Stimulated activated naive CD8-positive, alpha-beta T cell treated with anti-CD3 and anti-CD28 coated beads, Interleukin-15, Interleukin-2, amounts not matched to agents 100 ng/mL and 50 ng/mL, for 24 hours (primary cell): Measurements from ENCODE around the gene MGLL.

Experiments
- H3K27ac Mint-ChIP-seq: one replicate; pipeline ENCODE4 v1.8.0; 2021; ENCODE audit warnings: mild to moderate bottlenecking, mixed read lengths
- H3K27me3 Mint-ChIP-seq: one replicate; pipeline ENCODE4 v1.8.0; 2021; ENCODE audit warnings: mixed read lengths
- H3K36me3 Mint-ChIP-seq: one replicate; pipeline ENCODE4 v1.8.0; 2021; ENCODE audit warnings: low read depth, mixed read lengths
- H3K4me1 Mint-ChIP-seq: one replicate; pipeline ENCODE4 v1.8.0; 2021; ENCODE audit warnings: low read depth, mixed read lengths
- H3K4me3 Mint-ChIP-seq: one replicate; pipeline ENCODE4 v1.8.0; 2021; ENCODE audit warnings: mild to moderate bottlenecking, mixed read lengths
- H3K9me3 Mint-ChIP-seq: one replicate; pipeline ENCODE4 v1.8.0; 2021; ENCODE audit warnings: mixed read lengths

The MGLL gene

DNA sequence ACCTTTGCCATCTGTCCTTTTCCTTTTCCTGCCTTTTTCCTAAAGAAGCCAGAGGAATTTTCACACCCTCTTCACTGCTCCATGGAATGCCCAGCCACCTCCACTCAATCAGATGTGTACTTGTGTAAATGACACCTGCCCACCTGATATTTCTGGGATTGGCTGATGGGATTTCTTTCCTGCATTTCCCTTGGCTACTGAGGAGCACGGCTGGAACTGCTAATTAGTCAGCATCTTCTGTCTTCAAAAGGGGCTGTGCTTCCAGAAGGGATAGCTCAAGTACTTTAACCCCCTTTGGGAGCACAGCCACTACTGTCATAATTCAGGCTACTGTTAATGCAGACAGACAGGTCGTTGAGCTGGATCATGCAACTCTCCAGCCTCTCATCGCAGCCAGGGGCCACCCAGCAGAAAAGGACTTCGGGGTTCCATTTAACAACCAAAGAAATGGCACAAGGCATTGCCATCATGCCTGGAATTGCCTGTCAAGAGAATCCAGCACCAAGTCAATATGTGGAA, 38.6 kb downstream of the MGLL start:
- Mint-ChIP-seq H3K27ac (no peak overlapping the region), H3K4me1 (peaks cover 9% of the 10 kb centered on the region), H3K27me3 (no peaks in the 10 kb centered on the region), H3K36me3 (no peaks in the 10 kb centered on the region), H3K4me3 (no peak overlapping the region), H3K9me3 (no peaks in the 10 kb centered on the region)

DNA sequence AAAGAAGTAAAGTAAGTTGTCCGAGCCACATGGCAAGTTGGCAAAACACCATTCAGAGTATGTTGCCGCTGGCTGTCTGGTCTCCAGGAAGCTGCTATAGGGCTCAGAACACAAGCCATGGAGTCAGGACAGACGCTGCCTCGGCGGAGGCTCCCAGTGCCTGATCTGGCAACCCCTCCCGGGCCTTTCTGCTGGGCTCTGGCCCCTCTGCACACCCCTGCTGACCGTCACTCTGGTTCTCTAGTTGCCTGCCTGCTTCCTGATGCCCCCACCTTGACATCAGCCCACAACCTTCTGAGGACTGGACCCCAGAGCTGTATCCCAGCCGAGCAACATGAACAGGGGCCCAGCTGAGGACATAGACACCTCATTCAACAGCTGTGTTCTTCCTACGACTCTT, 39.1 kb downstream of the MGLL start:
- peaks cover 9% of the 10 kb centered on the region for H3K4me1 Mint-ChIP-seq

DNA sequence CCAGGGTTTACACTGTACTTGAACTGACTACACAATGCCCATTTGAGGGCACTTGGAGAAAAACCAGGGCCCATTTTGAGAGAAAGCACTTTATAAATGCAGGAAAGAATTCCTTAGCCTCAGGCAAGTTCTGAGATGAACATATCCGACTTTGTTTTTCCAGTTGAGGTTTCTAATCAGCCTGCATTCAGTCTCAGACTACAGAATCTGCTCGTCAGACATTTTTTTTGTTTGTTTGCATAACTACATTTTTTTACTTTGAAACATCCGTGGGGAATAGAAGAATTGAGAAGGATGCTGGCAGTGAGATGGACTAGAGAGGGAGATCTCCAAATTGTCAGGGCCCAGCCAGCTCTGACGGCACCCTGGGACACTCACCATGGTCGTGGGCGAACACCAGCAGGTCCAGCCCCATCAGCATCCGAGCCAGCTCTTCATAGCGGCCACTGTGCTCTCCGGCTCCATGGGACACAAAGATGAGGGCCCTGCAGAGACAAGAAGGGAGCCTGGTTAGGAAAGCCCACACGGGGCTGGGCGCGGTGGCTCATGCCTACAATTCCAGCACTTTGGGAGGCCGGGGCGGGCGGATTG, 40.8 kb downstream of the MGLL start:
- no peak overlapping the region for H3K27ac Mint-ChIP-seq
- H3K27me3 Mint-ChIP-seq, result no peaks in the 10 kb centered on the region
- H3K4me1 Mint-ChIP-seq, result peaks cover 15% of the 10 kb centered on the region
- H3K36me3 Mint-ChIP-seq, result peaks cover 5% of the 10 kb centered on the region
- no peak overlapping the region for H3K4me3 Mint-ChIP-seq
- peaks cover 10% of the 10 kb centered on the region for H3K9me3 Mint-ChIP-seq

More for the DNA sequence above, 39.1 kb downstream of the MGLL start:
- Mint-ChIP-seq H3K27me3 (no peaks in the 10 kb centered on the region), H3K36me3 (no peaks in the 10 kb centered on the region), H3K9me3 (no peaks in the 10 kb centered on the region), H3K27ac (no peak overlapping the region), H3K4me3 (no peak overlapping the region)

DNA sequence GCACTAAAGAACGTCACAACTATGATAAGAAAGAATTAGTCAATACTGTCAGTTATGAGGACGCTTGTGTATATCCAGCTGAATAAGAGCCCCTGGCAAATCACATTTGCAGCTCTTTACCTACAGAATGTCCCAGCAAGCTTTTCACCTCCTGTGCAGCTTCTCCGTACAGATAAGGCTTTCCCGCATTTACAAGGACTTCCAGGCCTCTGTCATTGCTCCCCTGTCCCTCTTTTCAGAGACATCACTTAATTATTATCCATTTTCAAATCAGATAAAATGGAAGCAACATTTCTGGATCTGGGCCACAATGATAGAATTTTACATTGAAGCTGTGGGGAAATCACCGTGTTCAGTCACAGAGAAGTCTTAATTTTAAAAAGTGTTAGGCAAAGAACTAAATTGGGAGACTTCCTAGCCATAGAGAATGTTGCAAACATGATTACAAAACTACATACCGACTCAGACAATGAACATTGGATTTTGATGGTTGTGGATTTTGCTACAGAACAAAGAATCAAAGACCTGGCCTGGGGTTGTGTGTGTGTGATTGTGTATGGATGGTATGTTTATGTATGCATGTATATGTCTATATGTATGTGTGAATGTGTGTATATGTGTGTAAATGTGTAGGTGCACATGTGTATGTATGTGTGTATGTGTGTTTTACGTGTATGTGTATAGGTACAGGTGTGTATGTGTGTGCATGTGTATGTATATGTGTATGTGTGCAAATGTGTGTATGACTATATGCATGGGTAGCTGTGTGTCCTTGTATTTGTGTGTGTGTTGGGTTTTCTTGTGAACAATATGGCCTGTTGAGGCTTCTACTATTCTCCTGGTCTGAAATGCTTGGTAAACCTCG, 41.5 kb downstream of the MGLL start:
- no peak overlapping the region for H3K4me3 Mint-ChIP-seq
- no peaks in the 10 kb centered on the region for H3K27me3 Mint-ChIP-seq
- H3K36me3 Mint-ChIP-seq, result peaks cover 5% of the 10 kb centered on the region
- H3K27ac Mint-ChIP-seq, result no peak overlapping the region
- peaks cover 23% of the 10 kb centered on the region for H3K4me1 Mint-ChIP-seq
- peaks cover 10% of the 10 kb centered on the region for H3K9me3 Mint-ChIP-seq

DNA sequence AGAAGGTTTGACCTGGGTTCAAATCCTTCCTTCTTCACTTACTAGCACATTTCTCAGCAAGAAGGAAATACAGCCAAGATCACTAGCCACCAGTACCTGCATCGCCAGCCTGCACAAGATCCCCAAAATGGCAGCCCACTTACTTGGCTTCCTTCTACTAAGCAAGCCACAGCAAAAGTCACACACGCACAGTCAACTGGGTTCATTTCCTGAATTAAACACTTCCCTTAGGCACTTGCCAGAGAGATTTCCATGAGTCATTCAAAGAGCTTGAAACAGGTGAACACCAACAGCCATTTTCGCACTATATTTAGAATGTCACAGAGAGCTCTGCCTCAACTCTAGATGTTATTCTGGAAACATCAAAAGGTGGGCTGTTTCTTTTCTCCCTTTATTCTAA, 42.6 kb downstream of the MGLL start:
- Mint-ChIP-seq H3K9me3 (peaks cover 10% of the 10 kb centered on the region), H3K4me3 (no peak overlapping the region), H3K4me1 (peaks cover 33% of the 10 kb centered on the region), H3K36me3 (peaks cover 5% of the 10 kb centered on the region), H3K27me3 (no peaks in the 10 kb centered on the region), H3K27ac (peak overlapping the region; percentile 49)

DNA sequence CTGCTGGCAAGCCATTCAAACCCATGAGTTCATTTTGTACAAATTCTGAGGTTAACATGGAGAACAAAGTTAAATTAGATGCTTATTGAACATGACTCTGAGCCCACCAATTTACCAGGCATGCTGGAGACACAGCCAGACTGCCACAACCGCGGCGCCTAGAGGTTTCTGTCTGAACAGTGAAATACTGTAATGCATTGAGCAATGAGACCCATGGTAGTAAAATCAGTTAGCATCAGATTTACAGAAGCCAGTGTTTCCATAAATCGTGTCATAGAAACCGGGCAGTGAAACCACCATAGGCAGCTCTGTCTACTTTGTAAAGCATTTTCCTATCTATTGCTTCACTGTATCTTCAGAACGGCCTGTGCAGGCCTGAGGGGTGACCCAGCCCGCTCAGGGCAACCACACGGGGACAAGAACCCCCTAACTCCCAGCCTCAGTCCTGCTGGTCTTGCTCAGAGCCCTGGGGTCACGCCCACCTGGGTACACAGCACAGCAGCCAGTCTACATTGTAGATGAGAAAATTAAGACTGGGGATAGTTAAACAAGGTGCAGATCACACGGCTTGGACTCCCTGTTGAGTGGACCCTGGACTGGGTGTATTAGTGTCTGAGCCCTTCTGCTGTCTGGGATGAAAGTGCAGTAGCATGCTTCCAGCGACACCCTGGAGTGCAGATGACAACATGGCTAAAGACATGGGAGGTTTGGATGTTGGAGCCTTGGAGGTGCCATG, 44.2 kb downstream of the MGLL start:
- H3K4me3 Mint-ChIP-seq, result no peak overlapping the region
- H3K27me3 Mint-ChIP-seq, result no peaks in the 10 kb centered on the region
- peaks cover 5% of the 10 kb centered on the region for H3K36me3 Mint-ChIP-seq
- H3K9me3 Mint-ChIP-seq, result peaks cover 10% of the 10 kb centered on the region
- H3K4me1 Mint-ChIP-seq, result peaks cover 34% of the 10 kb centered on the region
- H3K27ac Mint-ChIP-seq, result no peak overlapping the region

DNA sequence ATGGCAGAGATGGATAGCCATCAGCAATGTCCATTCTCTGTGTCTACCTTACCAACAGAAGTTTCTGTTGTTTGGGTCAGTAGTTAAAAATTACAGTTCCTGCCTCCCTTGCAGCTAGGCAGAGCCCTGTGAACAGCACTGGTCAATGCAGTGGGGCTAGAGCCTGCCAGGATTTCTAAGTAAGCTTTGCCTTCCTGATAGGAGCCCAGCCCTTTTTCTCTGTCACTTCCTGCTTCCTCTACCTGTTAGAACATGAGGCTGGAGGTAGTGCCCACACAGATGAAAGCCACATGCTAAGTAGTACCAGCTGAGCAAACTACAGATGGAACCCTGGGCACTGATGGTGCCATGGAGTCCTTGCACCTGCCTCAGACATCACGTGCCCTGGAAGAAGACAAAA, 45.0 kb downstream of the MGLL start:
- peaks cover 34% of the 10 kb centered on the region for H3K4me1 Mint-ChIP-seq
- no peak overlapping the region for H3K27ac Mint-ChIP-seq
- peaks cover 5% of the 10 kb centered on the region for H3K36me3 Mint-ChIP-seq
- no peaks in the 10 kb centered on the region for H3K27me3 Mint-ChIP-seq
- no peak overlapping the region for H3K4me3 Mint-ChIP-seq
- H3K9me3 Mint-ChIP-seq, result peaks cover 10% of the 10 kb centered on the region

DNA sequence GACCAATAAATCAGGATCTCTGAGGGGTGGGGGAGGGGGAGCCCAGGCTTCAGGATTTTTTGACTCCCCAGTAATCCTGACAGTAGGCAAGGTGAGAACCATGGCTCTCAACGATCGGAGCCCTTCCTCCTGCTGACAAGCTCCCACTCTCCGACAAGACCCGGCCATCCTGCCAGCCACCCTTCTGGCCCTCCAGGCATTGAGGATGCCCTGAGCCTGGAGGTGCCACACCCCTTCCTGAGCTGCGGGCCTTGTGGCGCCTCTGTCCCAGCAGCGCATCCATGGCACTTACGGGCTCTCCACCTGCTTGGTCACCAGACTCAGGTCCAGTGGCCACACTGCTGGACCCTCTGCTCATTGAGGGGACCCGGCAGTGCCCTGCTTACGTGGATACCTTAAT, 46.0 kb downstream of the MGLL start:
- Mint-ChIP-seq H3K27me3 (no peaks in the 10 kb centered on the region), H3K4me1 (peaks cover 34% of the 10 kb centered on the region), H3K27ac (no peak overlapping the region), H3K36me3 (peaks cover 5% of the 10 kb centered on the region), H3K4me3 (no peak overlapping the region), H3K9me3 (peaks cover 10% of the 10 kb centered on the region)

DNA sequence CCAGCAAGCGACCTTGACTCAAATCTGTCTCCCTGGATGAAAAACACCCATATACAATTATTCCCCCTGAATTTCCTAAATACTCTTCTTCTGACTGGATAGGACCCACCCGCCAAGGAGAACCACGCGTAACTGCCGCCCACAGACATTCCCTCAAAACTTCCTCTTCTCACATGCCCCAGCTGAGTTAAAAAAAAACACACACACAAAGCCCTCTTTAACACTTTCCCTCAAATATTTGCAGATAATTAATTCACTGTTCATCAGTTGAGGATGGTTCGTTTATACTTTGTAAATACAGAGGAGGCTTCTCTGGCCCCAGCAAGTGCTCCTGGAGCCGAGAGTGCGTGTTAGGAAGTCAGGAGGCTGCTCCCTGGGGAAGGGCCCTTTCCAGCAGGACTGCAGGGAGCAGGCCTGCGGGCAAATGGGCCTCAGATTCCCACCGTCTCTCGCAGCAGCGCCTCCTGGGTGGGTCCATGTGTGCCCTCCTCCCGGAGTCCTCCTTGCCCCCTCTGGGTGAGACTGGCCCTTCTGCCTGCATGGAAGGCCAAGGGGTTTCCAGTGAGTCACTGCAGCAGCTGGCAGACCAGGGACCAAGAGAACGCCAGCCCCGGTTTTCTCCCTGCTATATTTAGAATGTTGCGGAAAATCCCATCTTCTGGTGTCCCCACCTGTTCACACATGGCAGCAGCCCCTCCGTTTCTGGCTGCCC, 46.8 kb downstream of the MGLL start:
- H3K4me3 Mint-ChIP-seq, result no peak overlapping the region
- peaks cover 5% of the 10 kb centered on the region for H3K36me3 Mint-ChIP-seq
- peak overlapping the region; percentile 63 for H3K27ac Mint-ChIP-seq
- peaks cover 10% of the 10 kb centered on the region for H3K9me3 Mint-ChIP-seq
- H3K4me1 Mint-ChIP-seq, result peaks cover 34% of the 10 kb centered on the region
- H3K27me3 Mint-ChIP-seq, result no peaks in the 10 kb centered on the region

DNA sequence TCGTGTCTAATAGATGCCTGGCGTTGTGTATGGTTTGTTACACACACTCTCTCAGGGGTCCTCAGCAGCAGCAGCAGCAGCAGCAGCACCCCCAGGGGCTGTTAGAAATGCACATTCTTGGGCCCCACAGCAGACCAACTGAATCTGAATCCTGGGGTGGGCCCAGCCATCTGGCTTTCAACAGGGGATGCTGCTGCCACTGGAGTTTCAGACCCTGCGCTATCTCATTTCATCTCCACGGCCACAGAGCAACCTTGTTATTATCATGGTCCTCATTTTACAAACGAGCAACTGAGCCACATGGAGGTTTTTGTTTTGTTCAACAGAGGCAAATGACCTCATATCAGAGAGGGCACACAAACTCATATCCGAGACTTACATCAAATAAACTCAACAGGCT, 47.7 kb downstream of the MGLL start:
- peak overlapping the region; percentile 59 for H3K27ac Mint-ChIP-seq
- H3K27me3 Mint-ChIP-seq, result no peaks in the 10 kb centered on the region
- peaks cover 5% of the 10 kb centered on the region for H3K36me3 Mint-ChIP-seq
- H3K4me1 Mint-ChIP-seq, result peaks cover 28% of the 10 kb centered on the region
- no peak overlapping the region for H3K4me3 Mint-ChIP-seq
- peaks cover 10% of the 10 kb centered on the region for H3K9me3 Mint-ChIP-seq

DNA sequence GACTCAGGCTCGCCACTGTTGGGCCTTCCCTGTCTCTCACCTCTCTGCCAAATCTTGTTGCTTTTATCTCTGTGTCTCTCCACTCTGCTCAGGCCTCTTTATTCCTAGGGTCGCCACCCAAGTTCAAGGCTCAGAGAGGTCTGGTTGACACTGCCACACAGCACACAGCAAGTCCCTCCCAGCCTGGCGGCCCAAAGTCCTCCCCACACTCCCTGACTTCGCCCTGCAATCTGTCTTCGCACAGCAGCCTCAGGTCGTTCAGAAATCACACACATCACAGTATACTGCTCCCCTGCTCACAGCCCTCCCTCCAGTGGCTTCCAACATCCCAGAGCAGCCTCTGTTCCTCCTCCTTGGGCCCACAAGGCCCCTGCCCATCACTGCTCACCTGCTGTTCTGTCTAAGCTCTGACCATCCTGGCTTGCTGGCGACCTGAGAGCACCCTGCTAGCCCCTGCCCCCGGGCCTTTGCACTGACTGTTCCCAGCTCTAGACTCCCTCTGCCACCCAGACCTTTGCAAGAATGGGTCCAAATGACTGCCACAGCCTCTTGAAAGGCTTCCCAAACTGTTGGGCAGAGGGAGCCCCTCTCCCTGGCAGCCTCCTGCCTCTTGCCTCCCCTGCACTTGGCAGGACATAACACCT, 48.4 kb downstream of the MGLL start:
- peaks cover 25% of the 10 kb centered on the region for H3K4me1 Mint-ChIP-seq
- H3K27me3 Mint-ChIP-seq, result no peaks in the 10 kb centered on the region
- peaks cover 10% of the 10 kb centered on the region for H3K9me3 Mint-ChIP-seq
- no peak overlapping the region for H3K4me3 Mint-ChIP-seq
- H3K36me3 Mint-ChIP-seq, result peaks cover 5% of the 10 kb centered on the region
- H3K27ac Mint-ChIP-seq, result no peak overlapping the region

DNA sequence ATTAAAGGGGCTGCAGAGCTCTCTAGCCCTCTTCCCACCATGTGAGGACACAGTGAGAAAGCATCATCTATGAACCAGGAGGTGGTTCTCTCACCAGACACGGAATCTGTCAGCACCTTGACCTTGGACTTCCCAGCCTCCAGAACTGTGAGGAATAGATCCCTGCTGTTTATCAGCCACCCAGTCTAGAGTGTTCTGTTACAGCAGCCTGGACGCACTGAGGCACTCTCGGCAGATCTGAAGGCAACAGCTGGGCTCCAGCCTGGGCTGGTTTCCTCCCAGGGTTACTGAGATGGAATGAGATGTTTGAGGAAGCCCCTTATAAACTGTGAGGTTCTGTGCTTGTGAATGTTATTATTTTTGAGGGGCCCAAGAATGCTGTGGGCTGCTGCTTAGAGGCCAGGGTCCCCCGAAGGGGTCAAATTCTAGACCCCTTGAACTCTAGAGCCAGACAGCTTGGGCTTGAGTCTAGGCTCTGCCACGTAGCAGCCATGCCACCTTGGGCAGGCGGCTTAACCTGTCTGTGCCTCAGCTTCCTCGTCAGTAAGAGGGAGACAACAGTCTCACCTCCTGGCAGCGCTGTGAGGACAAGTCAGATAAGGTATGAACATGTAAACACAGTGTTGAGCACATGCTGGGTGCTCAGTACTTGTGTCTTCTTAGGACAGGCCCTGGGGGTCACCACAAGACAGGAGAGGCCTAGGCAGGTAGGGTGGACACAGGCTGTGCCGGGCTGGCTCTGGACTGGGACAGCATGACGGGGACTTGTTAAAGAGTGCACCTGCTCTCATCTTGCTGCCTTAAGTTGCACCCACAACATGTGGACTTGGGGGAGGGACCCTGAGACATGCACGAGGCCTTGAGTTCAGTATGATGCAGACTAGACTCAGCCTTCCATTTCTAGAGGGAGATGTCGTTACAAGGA, 49.2 kb downstream of the MGLL start:
- Mint-ChIP-seq H3K4me3 (no peak overlapping the region), H3K4me1 (peaks cover 25% of the 10 kb centered on the region), H3K9me3 (peaks cover 13% of the 10 kb centered on the region), H3K27ac (no peak overlapping the region), H3K36me3 (peaks cover 5% of the 10 kb centered on the region), H3K27me3 (no peaks in the 10 kb centered on the region)

DNA sequence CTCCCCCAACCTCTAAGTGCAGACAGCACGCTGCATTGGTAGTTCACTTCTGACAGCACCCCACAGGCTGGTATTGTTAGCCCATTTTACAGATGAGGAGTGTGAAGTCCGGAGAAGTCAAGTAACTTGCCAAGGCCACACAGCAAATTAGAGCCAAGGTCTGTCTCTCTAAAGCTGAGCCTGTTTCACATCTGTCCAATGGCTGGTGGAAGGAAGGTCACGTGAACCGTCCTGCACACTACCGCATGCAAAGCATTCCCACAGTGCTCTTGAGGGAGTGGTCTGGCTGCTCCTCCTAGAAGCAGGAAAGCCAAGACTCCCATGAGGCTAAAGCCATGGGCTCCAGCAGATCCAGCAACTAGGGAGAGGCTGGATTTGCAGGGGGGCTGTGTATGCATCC, 50.0 kb downstream of the MGLL start:
- H3K27ac Mint-ChIP-seq, result no peak overlapping the region
- peaks cover 10% of the 10 kb centered on the region for H3K9me3 Mint-ChIP-seq
- H3K27me3 Mint-ChIP-seq, result no peaks in the 10 kb centered on the region
- H3K4me1 Mint-ChIP-seq, result peaks cover 25% of the 10 kb centered on the region
- no peak overlapping the region for H3K4me3 Mint-ChIP-seq
- H3K36me3 Mint-ChIP-seq, result peaks cover 6% of the 10 kb centered on the region
